HCT116 (cell line): ENCODE results near the gene CREB1. TPM values are rescaled to one million over a fixed set of nuclear protein-coding genes. Genes with fewer than 3 reads are reported as not detected.

Source experiments
- ATAC-seq: fragments of 200-7000 bp; cut with Tn5 transposase; 2 replicates; pipeline ENCODE4 v1.9.1; 2020; ENCODE audit warnings: mild to moderate bottlenecking, moderate library complexity
- BruUV-seq: library from RNA; stranded (reverse); fragments of 400-500 nt; replicated peaks from 2 replicates; lab custom pipeline; 2021; lab: Mats Ljungman, UMichigan
- CTCF ChIA-PET: fragments of 300-600 bp; sonication (Branson Sonifier 250); formaldehyde crosslinking; loops from one replicate; lab custom pipeline; 2021; ENCODE audit warnings: antibody characterized with exemption; lab: Charles Lee
- POLR2A ChIA-PET: fragments of 300-600, 350-600 bp; sonication (Branson Sonifier 250); formaldehyde crosslinking; loops from one replicate; lab custom pipeline; 2021; ENCODE audit warnings: antibody characterized with exemption; lab: Charles Lee
- RAD21 ChIA-PET, 2 experiments: fragments of 300-600 bp; sonication (Branson Sonifier 250); formaldehyde crosslinking; loops; one replicate each; lab custom pipeline; 2023; ENCODE audit warnings: low total read pairs in 2 of 2; ENCODE audit not compliant: uncharacterized antibody in 2 of 2, unreplicated experiment in 2 of 2, low non-redundant PET in 1 of 2; lab: Charles Lee
- DNase-seq: peaks from one replicate; pipeline ENCODE4 v3.0.0-alpha.2; 2010; ENCODE audit warnings: low read depth, low spot score
- H2AFZ ChIP-seq: fragments of 200-600 bp; shearing (Covaris generic), sonication (generic); 2 replicates; pipeline ENCODE4 v1.6.1; 2017; ENCODE audit warnings: low read depth, mixed run types, mixed read lengths, antibody characterized with exemption, low read length; ENCODE audit not compliant: poor library complexity, severe bottlenecking
- H3K27ac ChIP-seq: 2 replicates; pipeline ENCODE4 v1.5.1; 2012; ENCODE audit warnings: low read depth, low read length
- H3K27me3 ChIP-seq: fragments of 200-600 bp; sonication (generic); 2 replicates; pipeline ENCODE4 v1.6.1; 2016; ENCODE audit warnings: mixed run types, low read length, mixed read lengths; ENCODE audit not compliant: insufficient read depth
- H3K36me3 ChIP-seq, 2 experiments: fragments of 200-500 bp in 1 of 2; fragments of 200-600 bp in 1 of 2; sonication (Bioruptor generic) in 1 of 2; sonication (generic) in 1 of 2; 2 replicates each; pipeline versions ENCODE4 v1.5.1 to v1.6.1; 2014 to 2016; ENCODE audit warnings: low read length in 2 of 2, inconsistent platforms in 1 of 2, mixed read lengths in 1 of 2, mixed run types in 1 of 2; ENCODE audit not compliant: insufficient read depth in 2 of 2, control insufficient read depth in 1 of 2
- H3K4me1 ChIP-seq, 2 experiments: fragments of 200-600 bp in 1 of 2; sonication (generic) in 1 of 2; 2 replicates each; pipeline versions ENCODE4 v1.5.1 to v1.6.1; 2012 to 2017; ENCODE audit warnings: low read length in 2 of 2, inconsistent platforms in 1 of 2, mild to moderate bottlenecking in 1 of 2, mixed read lengths in 1 of 2, mixed run types in 1 of 2, moderate library complexity in 1 of 2; ENCODE audit not compliant: insufficient read depth in 2 of 2, control insufficient read depth in 1 of 2
- H3K4me2 ChIP-seq: fragments of 200-600 bp; sonication (generic); 2 replicates; pipeline ENCODE4 v1.6.1; 2017; ENCODE audit warnings: mixed run types, low read length, mixed read lengths
- H3K4me3 ChIP-seq, 2 experiments: fragments of 200-600 bp in 1 of 2; sonication (generic) in 1 of 2; replicated peaks in 1 of 2; 2 replicates each; pipeline ENCODE4 v1.5.1; 2011 to 2016; ENCODE audit warnings: low read length in 2 of 2, control low read depth in 1 of 2, low read depth in 1 of 2, mild to moderate bottlenecking in 1 of 2, mixed read lengths in 1 of 2, mixed run types in 1 of 2
- H3K79me2 ChIP-seq: fragments of 200-600 bp; sonication (generic); 2 replicates; pipeline ENCODE4 v1.6.1; 2017; ENCODE audit warnings: mild to moderate bottlenecking, mixed run types, low read length, moderate library complexity, mixed read lengths; ENCODE audit not compliant: insufficient read depth
- H3K9ac ChIP-seq: fragments of 200-600 bp; sonication (generic); 2 replicates; pipeline ENCODE4 v1.6.1; 2016; ENCODE audit warnings: low read length, mixed read lengths
- H3K9me2 ChIP-seq: fragments of 200-600 bp; sonication (generic), shearing (Covaris generic); 2 replicates; pipeline ENCODE4 v1.6.1; 2017; ENCODE audit warnings: mixed run types, mild to moderate bottlenecking, moderate library complexity; ENCODE audit not compliant: insufficient read depth
- H3K9me3 ChIP-seq, 2 experiments: fragments of 200-500 bp in 1 of 2; fragments of 200-600 bp in 1 of 2; sonication (Bioruptor generic) in 1 of 2; sonication (generic) in 1 of 2; 2 replicates each; pipeline ENCODE4 v1.6.1; 2014 to 2017; ENCODE audit warnings: low read length in 2 of 2, mixed read lengths in 2 of 2, inconsistent platforms in 1 of 2, low read depth in 1 of 2, mild to moderate bottlenecking in 1 of 2, mixed run types in 1 of 2, moderate library complexity in 1 of 2; ENCODE audit not compliant: control insufficient read depth in 1 of 2, insufficient read depth in 1 of 2
- H4K20me1 ChIP-seq: fragments of 200-600 bp; sonication (generic), shearing (Covaris generic); 2 replicates; pipeline ENCODE4 v1.6.1; 2017; ENCODE audit warnings: mixed run types, mild to moderate bottlenecking, moderate library complexity; ENCODE audit not compliant: insufficient read depth
- ATF3 ChIP-seq: IDR thresholded peaks from 2 replicates; pipeline ENCODE4 v1.6.1; 2012
- CBX3 ChIP-seq: IDR thresholded peaks from 2 replicates; pipeline ENCODE4 v1.6.1; 2012; ENCODE audit warnings: low read depth
- CEBPB ChIP-seq: IDR thresholded peaks from 2 replicates; pipeline ENCODE4 v1.6.1; 2012; ENCODE audit warnings: low read depth
- CTCF ChIP-seq, 3 experiments: fragments of 200-600 bp in 1 of 3; sonication (generic) in 1 of 3; IDR thresholded peaks in 2 of 3; conservative IDR thresholded peaks in 1 of 3; 2 replicates each; pipeline ENCODE4 v1.5.1; 2012 to 2017; ENCODE audit warnings: low read depth in 2 of 3, low read length in 2 of 3, antibody characterized with exemption in 1 of 3, borderline replicate concordance in 1 of 3, control low read depth in 1 of 3, mild to moderate bottlenecking in 1 of 3, mixed read lengths in 1 of 3, mixed run types in 1 of 3, moderate library complexity in 1 of 3; ENCODE audit not compliant: insufficient read depth in 1 of 3
- EGR1 ChIP-seq: IDR thresholded peaks from 2 replicates; pipeline ENCODE4 v1.6.1; 2012; ENCODE audit warnings: low read depth
- ELF1 ChIP-seq: IDR thresholded peaks from 2 replicates; pipeline ENCODE4 v1.6.1; 2012; ENCODE audit warnings: low read depth, borderline replicate concordance
- EZH2 ChIP-seq: fragments of 200-600 bp; sonication (generic); IDR thresholded peaks from 2 replicates; pipeline ENCODE4 v1.6.1; 2017; ENCODE audit warnings: antibody characterized with exemption, mixed run types
- EZH2phosphoT487 ChIP-seq: fragments of 200-600 bp; IDR thresholded peaks from 2 replicates; pipeline ENCODE4 v1.6.1; 2018; ENCODE audit warnings: antibody characterized with exemption, borderline replicate concordance
- JUND ChIP-seq: IDR thresholded peaks from 2 replicates; pipeline ENCODE4 v1.6.1; 2012
- MAX ChIP-seq: IDR thresholded peaks from 2 replicates; pipeline ENCODE4 v1.6.1; 2012
- POLR2A ChIP-seq: IDR thresholded peaks from 2 replicates; pipeline ENCODE4 v1.7.0; 2011; ENCODE audit warnings: borderline replicate concordance; ENCODE audit not compliant: insufficient read depth, insufficient read length; ENCODE audit errors: extremely low read depth
- POLR2AphosphoS5 ChIP-seq: IDR thresholded peaks from 2 replicates; pipeline ENCODE4 v1.6.1; 2011; ENCODE audit warnings: mild to moderate bottlenecking, low read depth, low read length, moderate library complexity
- RAD21 ChIP-seq: IDR thresholded peaks from 2 replicates; pipeline ENCODE4 v1.6.1; 2012; ENCODE audit warnings: low read depth, mild to moderate bottlenecking
- SIN3A ChIP-seq: IDR thresholded peaks from 2 replicates; pipeline ENCODE4 v1.6.1; 2012; ENCODE audit warnings: low read depth
- SRF ChIP-seq: IDR thresholded peaks from 2 replicates; pipeline ENCODE4 v1.6.1; 2012; ENCODE audit warnings: low read depth
- ZBTB33 ChIP-seq: IDR thresholded peaks from 2 replicates; pipeline ENCODE4 v1.6.1; 2011; ENCODE audit warnings: mild to moderate bottlenecking, low read length, moderate library complexity; ENCODE audit not compliant: insufficient replicate concordance; ENCODE audit errors: extremely low read depth
- ZFX ChIP-seq: fragments of 450-650 bp; IDR thresholded peaks from 2 replicates; pipeline ENCODE4 v1.6.1; 2017
- ZNF274 ChIP-seq: fragments of 200-500 bp; sonication (Bioruptor generic); IDR thresholded peaks from 2 replicates; pipeline ENCODE4 v1.6.1; 2014; ENCODE audit warnings: mild to moderate bottlenecking, low read depth, low read length, inconsistent platforms
- intact Hi-C: fragments of 100-400 bp; cut with micrococcal nuclease; formaldehyde crosslinking; loops from 2 replicates; pipeline ENCODE4 v1.10.0; 2022
- total RNA-seq: library from RNA; stranded (reverse); gene quantifications from one replicate; pipeline ENCODE4 v1.2.1, GENCODE V29; 2021; ENCODE audit not compliant: unreplicated experiment

The CREB1 gene
- total RNA-seq, 1 experiment from 2014 or later, result 60.4 TPM

- Histone ChIP-seq H3K4me3 (no peak overlapping the region), H3K27me3 (no peaks in the 10 kb centered on the region), H4K20me1 (no peaks in the 10 kb centered on the region), H3K4me2 (no peak overlapping the region), H3K9me2 (no peaks in the 10 kb centered on the region), H2AFZ (no peak overlapping the region), H3K9me3 (no peaks in the 10 kb centered on the region), H3K4me1 (no peaks in the 10 kb centered on the region), H3K36me3 (peaks cover 9 to 21% of the 10 kb centered on the region in 2 experiments; a peak in 3 of 4 replicates), H3K79me2 (no peaks in the 10 kb centered on the region), H3K27ac (no peak overlapping the region), H3K9ac (no peak overlapping the region)
- DNase-seq, result no peak
- intact Hi-C loops, result no loop called here
- POLR2A ChIA-PET, result no interaction called here
- BruUV-seq, result no TSS peak
- RAD21 ChIA-PET, result no interaction called here
- CTCF ChIA-PET, result no interaction called here
- TF ChIP-seq POLR2AphosphoS5 (no peak), ZNF274 (no peak), SIN3A (no peak), SRF (no peak), RAD21 (no peak), MAX (no peak), EZH2phosphoT487 (no peak), ZBTB33 (no peak), CEBPB (no peak), POLR2A (no peak), CBX3 (no peak), EGR1 (no peak), JUND (no peak), CTCF (IDR thresholded peaks at IDR 0.05 in 2 of 3, conservative IDR thresholded peaks at IDR 0.05 in 1 of 3; ENCODE audit: borderline replicate concordance in 1 of 3, insufficient read depth in 1 of 3, low read depth in 2 of 3, low read length in 2 of 3) (no peak), ELF1 (no peak), ATF3 (no peak), EZH2 (no peak), ZFX (no peak)
- no peak for ATAC-seq
Observed at GRCh38 chr2:207584952-207585351, 55.2 kb downstream of the CREB1 start.
